DMS53 (cell line): Measurements from ENCODE around the gene ARHGEF7.
A peak's percentile ranks its signal among the peaks of the same experiment; 100 is the strongest.

Experiments used
- DNase-seq: peaks from one replicate; lab custom pipeline; 2025; lab: John Stamatoyannopoulos, UW

ARHGEF7 gene

GRCh38 chr13:111139452-111139851, 24.3 kb downstream of the ARHGEF7 start:
- no peak for DNase-seq

GRCh38 chr13:111139873-111140561, 24.9 kb downstream of the ARHGEF7 start:
- DNase-seq: peak; percentile 13

DNA sequence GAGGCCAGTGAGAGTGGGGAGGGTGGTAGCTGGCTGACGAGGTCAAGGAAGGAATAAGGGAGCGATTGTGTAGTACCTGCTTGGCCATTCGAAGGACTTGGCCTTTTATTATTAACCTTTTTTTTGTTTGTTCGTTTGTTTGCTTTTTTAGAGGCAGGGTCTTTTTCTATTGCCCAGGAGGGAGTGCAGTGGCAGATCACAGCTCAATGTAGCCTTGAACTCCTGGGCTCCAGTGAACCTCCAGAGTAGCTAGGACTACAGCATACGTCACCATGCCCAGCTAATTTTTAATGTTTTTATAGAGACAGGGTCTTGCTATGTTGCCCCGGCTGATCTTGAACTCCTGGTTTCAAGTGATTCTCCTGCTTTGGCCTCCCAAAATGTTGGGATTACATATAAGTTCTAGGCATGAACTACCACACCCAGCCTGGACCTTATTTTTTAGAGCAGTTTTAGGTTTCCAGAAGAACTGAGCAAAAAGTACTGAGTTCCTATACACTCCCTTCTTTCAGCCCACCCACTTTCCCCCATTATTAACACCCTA, 25.5 kb downstream of the ARHGEF7 start:
- no peak for DNase-seq

DNA sequence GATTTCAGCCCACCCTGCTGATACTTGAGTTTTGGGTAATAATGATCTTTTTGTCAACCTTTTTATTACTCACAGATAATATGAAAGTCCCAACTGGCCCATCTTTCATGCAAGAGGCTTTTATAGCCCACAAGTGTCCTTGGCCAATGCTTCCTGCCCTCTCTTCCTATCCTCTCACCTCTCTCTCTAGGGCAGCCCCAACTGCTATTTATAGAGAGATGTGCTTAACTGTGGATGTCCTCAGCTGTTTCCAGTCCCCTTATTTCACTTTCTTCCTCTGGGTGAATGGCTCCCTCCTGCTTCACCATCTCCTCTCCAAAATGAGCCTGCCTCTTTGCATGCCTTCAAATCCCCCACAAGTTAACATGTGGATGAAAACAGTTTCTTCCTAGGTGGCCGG, 27.4 kb downstream of the ARHGEF7 start:
- DNase-seq: no peak

GRCh38 chr13:111143865-111144540, 28.9 kb downstream of the ARHGEF7 start:
- DNase-seq: no peak

DNA sequence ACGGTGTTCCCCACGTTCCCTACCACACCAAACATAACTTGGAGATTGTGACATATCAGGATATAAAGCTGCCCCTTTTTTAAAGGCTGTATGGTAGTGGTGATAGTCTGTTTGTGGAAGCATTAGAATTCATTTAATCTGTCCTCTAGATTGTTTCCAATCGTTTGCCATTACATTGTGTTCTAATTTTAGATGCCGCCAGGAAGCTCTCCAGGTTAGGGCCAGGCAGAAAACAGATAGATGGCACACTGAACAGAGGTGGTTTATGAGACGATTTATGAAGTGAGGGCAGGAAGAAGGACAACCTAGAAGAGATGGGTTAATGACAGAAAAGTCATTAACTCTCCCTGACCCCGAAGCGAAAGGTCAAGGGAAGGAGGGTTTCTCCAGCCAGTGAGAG, 30.0 kb downstream of the ARHGEF7 start:
- no peak for DNase-seq

GRCh38 chr13:111145506-111145905, 30.4 kb downstream of the ARHGEF7 start:
- no peak for DNase-seq

DNA sequence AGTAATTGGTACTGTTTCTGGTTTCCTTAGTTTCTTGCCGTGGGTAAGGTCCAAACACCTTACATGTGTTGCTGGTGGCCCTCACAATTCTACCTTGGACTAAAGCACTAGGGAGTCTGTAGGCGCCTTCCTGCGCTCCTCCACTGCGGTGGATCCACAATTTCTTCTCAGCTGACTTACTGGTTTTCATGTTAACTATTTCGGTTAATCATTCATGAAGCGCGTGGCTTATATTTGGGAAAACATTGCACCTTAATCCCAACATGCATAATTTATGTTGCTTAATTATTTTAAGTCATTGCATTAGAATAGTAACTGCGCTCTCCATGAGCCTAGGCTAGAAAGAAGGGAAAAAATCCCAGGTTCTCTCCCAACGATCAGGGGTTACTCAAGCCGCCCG, 37.7 kb downstream of the ARHGEF7 start:
- peak; percentile 30 for DNase-seq

GRCh38 chr13:111153279-111153976, 38.3 kb downstream of the ARHGEF7 start:
- DNase-seq: peak; percentile 77

DNA sequence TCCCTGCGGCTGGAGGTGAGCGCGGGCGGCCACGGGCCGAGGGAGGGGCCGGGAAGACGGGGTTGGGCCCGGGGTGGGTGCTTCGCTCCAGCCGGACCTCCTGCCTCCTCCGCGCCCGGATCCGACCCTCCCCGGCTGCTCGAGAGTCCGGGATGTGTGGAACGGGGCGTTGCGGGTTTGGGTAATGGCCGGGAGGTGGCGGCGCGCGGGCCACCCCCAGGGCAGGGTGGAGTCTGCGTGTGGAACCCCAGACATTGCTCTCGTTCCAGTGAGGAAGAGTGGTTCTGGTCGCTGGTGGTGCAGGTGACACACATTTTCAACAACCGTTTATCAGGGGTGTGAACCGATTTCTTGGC, 38.8 kb downstream of the ARHGEF7 start:
- no peak for DNase-seq

DNA sequence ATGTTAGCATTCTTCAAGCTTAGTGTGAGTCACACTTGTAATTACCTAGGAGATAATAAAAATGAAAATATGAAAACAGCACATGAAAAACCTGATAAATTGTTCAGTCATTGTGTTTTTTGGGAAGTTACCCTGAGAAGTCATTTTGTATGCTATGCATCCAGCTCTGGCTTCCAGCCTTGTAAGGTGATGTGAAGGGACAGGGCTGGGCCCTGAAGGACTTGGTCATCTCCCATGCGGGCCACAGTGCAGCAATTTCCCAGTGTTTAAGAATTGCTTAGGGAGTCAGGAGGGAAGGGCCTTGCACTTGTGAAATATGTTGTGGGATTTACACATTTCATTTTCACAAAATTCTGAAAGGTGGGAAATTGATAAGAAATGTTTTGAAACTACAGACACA, 41.3 kb downstream of the ARHGEF7 start:
- no peak for DNase-seq

- DNase-seq: no peak
Observed at GRCh38 chr13:111158136-111158805, 43.2 kb downstream of the ARHGEF7 start.

GRCh38 chr13:111159362-111160320, 44.5 kb downstream of the ARHGEF7 start:
- DNase-seq: no peak

- no peak for DNase-seq
Observed at GRCh38 chr13:111160648-111161047, 45.5 kb downstream of the ARHGEF7 start.

DNA sequence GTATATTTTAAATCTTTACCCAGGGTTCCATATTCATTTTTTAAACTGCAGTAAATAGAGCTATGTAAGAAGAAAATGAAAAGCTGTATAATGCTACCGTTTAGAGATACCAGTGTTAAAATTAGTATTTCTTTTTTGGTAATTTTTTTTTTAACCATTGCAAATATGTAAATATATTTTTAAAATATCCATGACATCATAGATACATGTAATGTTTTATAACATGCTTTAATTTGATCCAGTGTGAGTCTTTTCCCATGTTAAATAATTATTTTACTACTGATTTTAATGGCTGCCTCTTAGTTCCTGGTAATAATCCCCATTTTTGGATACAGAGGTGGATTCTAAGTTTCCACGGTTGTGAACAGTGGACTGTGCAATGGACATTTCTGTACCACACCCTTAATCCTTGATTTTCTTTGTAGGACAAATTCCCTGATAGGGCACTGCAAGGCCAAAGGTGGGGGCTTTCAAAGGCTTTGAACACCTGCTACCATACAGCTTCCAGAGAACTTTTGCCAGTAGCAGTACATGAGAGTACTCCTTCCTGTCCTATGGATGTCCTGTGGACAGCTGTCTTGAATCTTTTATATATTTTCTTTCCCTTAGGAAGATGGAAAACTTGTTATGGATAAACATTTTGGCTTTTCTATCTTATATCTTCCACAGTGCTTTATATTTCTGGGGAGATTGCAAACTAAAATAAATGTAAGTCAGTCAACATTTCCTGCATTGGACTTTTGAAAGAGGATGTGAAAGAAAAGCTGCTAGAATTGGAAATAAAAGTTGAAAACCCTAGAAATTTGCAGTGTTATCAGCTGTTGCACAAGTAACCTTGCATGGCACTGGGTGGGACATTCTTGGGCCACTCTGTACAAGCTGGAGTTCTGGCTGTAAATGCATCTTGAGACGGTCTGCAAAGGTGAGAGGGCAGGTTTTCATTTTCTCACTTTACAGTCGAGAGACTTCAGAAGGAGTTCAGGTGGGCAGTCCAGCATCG, 46.8 kb downstream of the ARHGEF7 start:
- DNase-seq: no peak

DNA sequence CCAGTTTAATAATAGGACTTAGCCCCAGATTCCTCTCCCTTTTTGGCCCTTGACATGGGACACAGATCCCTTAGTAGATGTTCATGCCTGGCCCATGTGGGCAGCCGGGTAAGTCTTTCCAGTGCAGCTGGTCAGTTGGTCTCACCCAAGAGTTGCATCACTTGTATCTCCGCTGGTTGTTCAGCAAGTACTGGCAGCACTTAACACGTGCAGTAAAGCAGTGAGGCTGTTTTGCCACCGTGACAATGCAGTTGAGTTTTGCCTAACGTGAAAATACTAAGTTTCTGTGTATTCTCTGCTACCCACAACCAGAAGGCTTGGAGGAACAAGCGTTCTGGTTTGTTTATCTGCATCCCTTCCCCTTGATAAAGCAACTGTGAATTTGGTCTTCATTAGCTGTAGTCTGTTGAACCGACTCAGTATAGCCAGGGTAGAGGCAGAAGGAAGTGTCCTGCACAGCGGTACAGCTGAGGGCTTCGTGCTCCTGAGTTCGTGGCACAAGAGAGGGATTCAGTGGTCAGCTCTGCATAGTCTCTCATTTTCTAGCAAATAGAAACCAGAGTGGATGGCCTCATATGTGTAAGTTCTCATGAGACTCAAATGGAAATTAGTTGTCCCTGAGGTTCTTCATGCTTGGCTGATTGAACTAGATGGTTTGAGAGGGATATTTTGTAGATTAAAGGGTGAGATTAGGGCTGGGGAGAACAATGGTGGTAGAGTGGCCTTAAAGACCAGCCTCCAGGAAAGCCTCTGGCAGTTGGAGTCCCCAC, 50.3 kb downstream of the ARHGEF7 start:
- DNase-seq: no peak

DNA sequence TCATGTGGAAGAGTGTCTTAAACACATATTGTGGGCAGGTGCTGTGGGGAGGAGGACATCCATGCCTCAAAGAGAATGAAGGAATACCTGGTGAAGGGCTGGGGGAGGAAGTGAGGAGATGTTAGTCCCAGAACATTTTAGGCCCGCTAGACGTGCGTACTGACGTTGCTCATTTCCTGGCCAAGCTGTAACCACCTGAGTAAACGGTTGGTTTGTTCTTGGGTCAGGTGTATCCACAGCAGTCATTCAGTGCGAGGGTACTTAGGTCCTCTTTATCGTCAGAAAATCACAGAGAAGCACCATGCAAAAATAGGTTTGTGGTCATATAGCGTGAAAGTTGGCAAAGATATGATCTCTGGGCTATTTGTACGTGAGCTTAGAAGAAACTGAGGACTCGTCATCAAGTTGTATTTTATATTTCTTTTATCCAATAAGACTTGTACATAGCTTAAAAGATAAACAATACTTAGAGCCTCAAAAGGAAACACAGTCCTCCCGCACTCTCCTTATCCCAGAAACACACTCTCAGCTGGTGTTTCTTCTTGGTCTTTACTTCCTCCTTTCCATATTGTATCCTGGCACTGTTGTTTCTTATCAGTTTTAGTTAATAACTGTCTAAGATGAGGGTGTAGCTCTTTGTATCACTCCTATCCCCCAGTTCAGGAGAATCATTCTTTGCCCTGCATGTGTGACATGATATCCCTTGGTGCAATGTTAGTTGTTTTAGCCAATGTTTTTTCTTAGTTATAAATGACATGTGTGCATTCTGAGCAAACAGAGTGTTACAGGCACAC, 52.0 kb downstream of the ARHGEF7 start:
- no peak for DNase-seq

DNA sequence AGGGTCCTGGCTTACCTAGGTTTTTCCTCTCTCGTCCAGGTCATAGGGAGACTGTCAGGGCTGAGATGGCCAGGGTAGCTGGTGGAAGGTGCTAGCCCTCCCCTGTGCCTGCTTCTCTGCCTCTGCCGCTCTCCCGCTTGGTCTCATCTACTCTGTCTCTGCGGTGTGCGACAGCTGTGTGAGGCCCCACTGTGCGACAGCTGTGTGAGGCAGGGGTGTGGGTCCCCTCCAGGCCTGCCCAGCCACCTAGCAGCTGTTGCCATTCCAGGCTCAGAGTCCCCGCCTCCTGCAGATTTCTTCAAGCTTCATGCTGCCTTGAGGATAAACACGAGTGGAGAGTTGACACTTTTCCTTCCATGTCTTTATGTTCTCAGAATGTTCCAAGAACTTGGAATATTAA, 53.0 kb downstream of the ARHGEF7 start:
- no peak for DNase-seq
